ENCODE results near the gene GAPVD1. TPM values are rescaled to one million over a fixed set of nuclear protein-coding genes. Genes with fewer than 3 reads are reported as not detected.

The GAPVD1 gene
- total and polyA plus RNA-seq, 9 donors = 9.4 to 53.7 (median 40.5) TPM

- Histone ChIP-seq H3K36me3 (no peaks in the 10 kb centered on the region), H3K4me3 (no peak overlapping the region), H3K27ac (no peak overlapping the region), H3K9me3 (no peaks in the 10 kb centered on the region), H3K4me1 (ENCODE audit: insufficient read depth) (no peaks in the 10 kb centered on the region), H3K27me3 (no peaks in the 10 kb centered on the region)
- TF ChIP-seq CTCF (IDR thresholded peaks at IDR 0.05) (no peak), EP300 (IDR thresholded peaks at IDR 0.05) (no peak), POLR2A (IDR thresholded peaks at IDR 0.05) (no peak)
- WGBS, 3 donors = 40 to 43% (median 41%) methylated on average over 3 of the region's 3 CpGs
- intact Hi-C loops (cut with DNase I) = no loop called here
- DNase-seq = no peak
Observed at GRCh38 chr9:125343518-125344275, 82.1 kb downstream of the GAPVD1 start.

- DNase-seq = no peak
- intact Hi-C loops (cut with DNase I) = no loop called here
- Histone ChIP-seq H3K36me3 (no peaks in the 10 kb centered on the region), H3K4me3 (no peak overlapping the region), H3K27me3 (no peaks in the 10 kb centered on the region), H3K9me3 (no peaks in the 10 kb centered on the region), H3K27ac (no peak overlapping the region), H3K4me1 (ENCODE audit: insufficient read depth) (no peaks in the 10 kb centered on the region)
- WGBS, 3 donors = 86 to 92% (median 89%) methylated on average over 3 of the region's 3 CpGs
- TF ChIP-seq POLR2A (IDR thresholded peaks at IDR 0.05) (no peak), CTCF (IDR thresholded peaks at IDR 0.05) (no peak), EP300 (IDR thresholded peaks at IDR 0.05) (no peak)
Observed at GRCh38 chr9:125346080-125346732, 84.6 kb downstream of the GAPVD1 start.

GRCh38 chr9:125355601-125356000 is 94.0 kb downstream of the GAPVD1 start:
- no peaks in the 10 kb centered on the region for H3K27me3 ChIP-seq
- no peaks in the 10 kb centered on the region for H3K9me3 ChIP-seq
- no peak overlapping the region for H3K4me3 ChIP-seq
- TF ChIP-seq CTCF (IDR thresholded peaks at IDR 0.05) = no peak
- TF ChIP-seq POLR2A (IDR thresholded peaks at IDR 0.05) = no peak
- no peak for TF ChIP-seq EP300 (IDR thresholded peaks at IDR 0.05)
- no peak overlapping the region for H3K27ac ChIP-seq
- H3K4me1 ChIP-seq (ENCODE audit: insufficient read depth) = no peaks in the 10 kb centered on the region
- H3K36me3 ChIP-seq = no peaks in the 10 kb centered on the region
- WGBS, 3 donors = 94 to 95% (median 94%) methylated on average over 11 of the region's 11 CpGs
- DNase-seq = no peak
- intact Hi-C loops (cut with DNase I) = no loop called here

- no peak for DNase-seq
- Histone ChIP-seq H3K4me3 (no peak overlapping the region), H3K36me3 (no peaks in the 10 kb centered on the region), H3K27me3 (no peaks in the 10 kb centered on the region), H3K9me3 (no peaks in the 10 kb centered on the region), H3K27ac (no peak overlapping the region), H3K4me1 (ENCODE audit: insufficient read depth) (no peaks in the 10 kb centered on the region)
- intact Hi-C loops (cut with DNase I) = no loop called here
- 83 to 90% (median 87%) methylated on average over 3 of the region's 3 CpGs for WGBS, 3 donors
- TF ChIP-seq POLR2A (IDR thresholded peaks at IDR 0.05) (no peak), CTCF (IDR thresholded peaks at IDR 0.05) (no peak), EP300 (IDR thresholded peaks at IDR 0.05) (no peak)
Observed at GRCh38 chr9:125356032-125356431, 94.4 kb downstream of the GAPVD1 start.

Measured in ovary (tissue), 9 donors.